Stimulated activated naive CD8-positive, alpha-beta T cell treated with anti-CD3 and anti-CD28 coated beads, Interleukin-15, Interleukin-2, amounts not matched to agents 100 ng/mL and 50 ng/mL, for 24 hours (primary cell): ENCODE measurements around the gene CCDC191.
A peak's percentile ranks its signal among the peaks of the same experiment; 100 is the strongest.

ENCODE experiments used
- H3K27ac Mint-ChIP-seq: one replicate; pipeline ENCODE4 v1.8.0; 2021; ENCODE audit warnings: mild to moderate bottlenecking, mixed read lengths
- H3K27me3 Mint-ChIP-seq: one replicate; pipeline ENCODE4 v1.8.0; 2021; ENCODE audit warnings: mixed read lengths
- H3K36me3 Mint-ChIP-seq: one replicate; pipeline ENCODE4 v1.8.0; 2021; ENCODE audit warnings: low read depth, mixed read lengths
- H3K4me1 Mint-ChIP-seq: one replicate; pipeline ENCODE4 v1.8.0; 2021; ENCODE audit warnings: low read depth, mixed read lengths
- H3K4me3 Mint-ChIP-seq: one replicate; pipeline ENCODE4 v1.8.0; 2021; ENCODE audit warnings: mild to moderate bottlenecking, mixed read lengths
- H3K9me3 Mint-ChIP-seq: one replicate; pipeline ENCODE4 v1.8.0; 2021; ENCODE audit warnings: mixed read lengths

Gene CCDC191

DNA sequence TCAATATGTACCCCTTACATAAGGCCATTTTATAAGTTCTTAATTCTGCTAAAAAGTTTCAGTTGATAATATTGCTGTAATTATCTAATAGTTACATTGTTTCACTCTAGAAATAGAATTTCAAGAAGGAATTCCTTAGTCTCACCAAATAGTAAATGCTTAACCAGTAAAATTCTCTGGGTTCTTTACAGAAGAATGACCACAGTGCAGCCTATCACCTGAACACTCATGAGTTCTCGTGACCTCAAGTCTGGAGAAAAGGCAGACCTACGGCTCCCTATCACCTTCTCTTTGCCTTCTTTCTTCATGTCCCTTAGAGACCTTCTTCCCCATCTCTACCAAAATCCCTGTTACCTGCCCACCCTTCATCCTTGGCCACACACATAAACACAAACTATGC lies 30.9 kb downstream of the CCDC191 start:
- peaks cover 4% of the 10 kb centered on the region for H3K4me1 Mint-ChIP-seq
- no peak overlapping the region for H3K4me3 Mint-ChIP-seq
- no peaks in the 10 kb centered on the region for H3K36me3 Mint-ChIP-seq
- H3K9me3 Mint-ChIP-seq = no peaks in the 10 kb centered on the region
- H3K27ac Mint-ChIP-seq = no peak overlapping the region
- H3K27me3 Mint-ChIP-seq = no peaks in the 10 kb centered on the region

DNA sequence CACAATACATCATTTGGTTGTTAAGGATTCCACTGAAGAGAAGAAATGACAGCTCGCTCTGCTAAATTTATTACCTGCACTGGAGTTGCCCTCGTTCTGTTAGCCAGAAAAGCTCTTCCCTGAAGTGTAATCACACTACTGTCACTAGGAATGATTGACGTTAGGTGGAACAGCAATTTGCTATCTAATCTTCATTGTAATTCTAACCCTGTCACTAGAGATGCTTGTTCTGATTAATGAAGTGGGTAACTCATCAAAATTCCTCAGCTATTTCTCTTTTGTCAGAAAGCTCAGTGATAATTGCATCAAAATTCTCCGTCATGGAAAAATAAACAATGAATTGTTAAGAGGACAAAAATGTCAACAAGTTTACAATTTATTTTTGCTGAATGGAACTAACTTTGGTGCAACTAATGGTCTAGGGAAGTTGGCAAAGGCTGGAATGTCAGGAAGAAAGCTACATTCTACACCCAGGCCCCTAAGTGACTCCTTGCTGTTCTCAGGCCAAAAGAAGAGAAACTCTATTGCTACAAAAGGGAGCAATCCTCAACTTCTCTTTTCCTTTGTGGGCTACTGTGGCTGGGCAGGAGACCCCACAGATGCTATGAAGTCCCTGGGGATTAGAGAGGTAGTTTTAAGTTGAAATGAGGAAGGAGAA lies 34.1 kb downstream of the CCDC191 start:
- no peaks in the 10 kb centered on the region for H3K36me3 Mint-ChIP-seq
- no peak overlapping the region for H3K27ac Mint-ChIP-seq
- H3K9me3 Mint-ChIP-seq = no peaks in the 10 kb centered on the region
- no peak overlapping the region for H3K4me3 Mint-ChIP-seq
- no peaks in the 10 kb centered on the region for H3K27me3 Mint-ChIP-seq
- peaks cover 7% of the 10 kb centered on the region for H3K4me1 Mint-ChIP-seq

DNA sequence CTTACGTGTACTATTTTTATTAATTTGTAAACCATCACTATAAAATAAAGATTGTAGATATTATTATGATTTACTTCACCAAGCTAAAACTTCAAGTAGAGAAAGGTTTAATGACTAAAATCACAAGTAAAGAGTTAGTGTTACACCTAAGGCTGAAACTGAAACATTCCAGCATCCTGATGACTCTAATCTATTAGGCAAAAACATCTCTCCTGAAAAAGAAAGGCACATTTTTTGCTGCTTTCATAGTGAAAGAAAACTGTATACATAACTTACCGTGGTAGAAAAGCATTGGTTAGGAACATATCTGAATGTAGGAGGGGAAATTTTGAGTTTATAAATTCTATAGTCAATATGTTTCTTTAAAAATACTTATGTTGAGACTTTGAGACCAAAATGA lies 35.4 kb downstream of the CCDC191 start:
- Mint-ChIP-seq H3K27ac (no peak overlapping the region), H3K27me3 (no peaks in the 10 kb centered on the region), H3K4me1 (peaks cover 7% of the 10 kb centered on the region), H3K4me3 (no peak overlapping the region), H3K9me3 (no peaks in the 10 kb centered on the region), H3K36me3 (no peaks in the 10 kb centered on the region)

DNA sequence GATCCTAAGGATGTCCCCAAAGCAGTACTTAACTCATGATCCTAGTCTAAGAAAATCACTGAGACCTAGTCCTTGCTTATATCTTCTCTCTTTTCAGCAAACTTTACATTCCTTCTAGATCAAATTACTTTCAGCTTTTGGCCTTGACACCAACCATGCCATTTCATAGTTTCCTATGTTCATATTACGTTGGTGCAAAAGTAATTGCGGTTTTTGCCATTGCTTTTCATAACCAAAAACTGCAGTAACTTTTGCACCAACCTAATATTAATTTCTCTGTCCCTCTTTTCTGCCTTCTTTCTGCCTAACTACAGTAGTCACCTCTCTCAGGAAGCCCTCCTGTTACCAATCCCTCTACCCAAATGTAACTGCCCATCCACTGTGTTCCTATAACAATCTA lies 36.8 kb downstream of the CCDC191 start:
- no peaks in the 10 kb centered on the region for H3K36me3 Mint-ChIP-seq
- no peak overlapping the region for H3K4me3 Mint-ChIP-seq
- H3K27ac Mint-ChIP-seq = no peak overlapping the region

DNA sequence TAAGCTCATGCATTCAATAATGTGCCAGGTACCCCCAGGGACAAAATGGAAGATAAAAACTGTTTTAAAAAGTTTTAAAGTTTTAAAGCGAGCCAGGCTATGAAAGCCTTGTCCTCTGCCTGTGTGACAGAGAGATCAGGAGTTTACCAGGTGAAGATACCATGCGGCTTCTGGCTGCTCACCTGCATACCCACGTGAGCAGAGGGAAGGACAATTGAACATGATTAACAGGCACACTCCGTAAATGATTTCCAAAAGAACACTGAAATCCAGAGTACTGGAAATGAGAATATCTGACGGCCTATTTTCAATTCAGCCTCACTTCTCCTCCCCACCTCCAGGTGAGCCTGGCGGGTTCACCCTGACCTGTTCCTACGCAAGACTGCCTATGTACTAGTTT lies 42.1 kb downstream of the CCDC191 start:
- no peak overlapping the region for H3K27ac Mint-ChIP-seq
- no peaks in the 10 kb centered on the region for H3K36me3 Mint-ChIP-seq
- H3K9me3 Mint-ChIP-seq = no peaks in the 10 kb centered on the region
- H3K4me1 Mint-ChIP-seq = peaks cover 3% of the 10 kb centered on the region
- no peaks in the 10 kb centered on the region for H3K27me3 Mint-ChIP-seq
- H3K4me3 Mint-ChIP-seq = no peak overlapping the region

More for the DNA sequence above, 36.8 kb downstream of the CCDC191 start:
- peaks cover 7% of the 10 kb centered on the region for H3K4me1 Mint-ChIP-seq
- no peaks in the 10 kb centered on the region for H3K27me3 Mint-ChIP-seq
- no peaks in the 10 kb centered on the region for H3K9me3 Mint-ChIP-seq

DNA sequence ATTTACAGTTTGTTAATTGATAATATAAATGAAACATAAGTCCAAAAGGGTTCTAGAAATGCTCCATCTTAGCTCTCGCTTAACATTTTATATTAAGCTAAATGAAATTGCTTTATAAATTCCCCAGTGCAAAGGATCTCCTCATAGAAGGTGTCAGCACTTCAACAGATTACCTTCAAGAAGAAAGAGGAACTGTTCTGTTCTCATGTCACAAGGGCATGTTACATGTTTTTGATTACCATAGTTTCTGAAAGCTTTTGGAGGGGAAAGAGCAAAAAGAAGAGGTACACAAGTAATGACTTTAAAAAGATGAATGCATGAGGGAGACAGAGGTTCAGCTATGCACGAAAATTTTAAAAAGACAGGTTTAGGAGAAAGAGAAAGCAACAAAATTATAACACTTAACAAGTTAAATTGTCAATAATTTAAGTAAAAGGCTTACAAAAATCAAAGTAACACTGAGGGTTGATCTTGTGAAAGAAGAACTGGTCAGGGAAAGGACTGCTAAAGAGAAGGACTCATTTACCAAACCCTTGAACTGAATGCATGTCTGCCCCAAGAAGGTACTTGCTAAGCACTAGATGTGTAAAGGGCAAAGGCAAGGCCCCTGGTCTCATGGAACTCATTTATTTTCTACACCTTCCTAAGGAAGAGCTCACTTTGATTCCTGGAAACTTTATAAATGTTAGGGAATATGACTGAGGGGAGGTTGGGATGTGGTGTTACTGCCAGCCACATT lies 45.1 kb downstream of the CCDC191 start:
- Mint-ChIP-seq H3K27ac (no peak overlapping the region), H3K9me3 (no peaks in the 10 kb centered on the region), H3K36me3 (no peaks in the 10 kb centered on the region), H3K4me3 (peak overlapping the region; percentile 17), H3K27me3 (no peaks in the 10 kb centered on the region), H3K4me1 (peaks cover 3% of the 10 kb centered on the region)

DNA sequence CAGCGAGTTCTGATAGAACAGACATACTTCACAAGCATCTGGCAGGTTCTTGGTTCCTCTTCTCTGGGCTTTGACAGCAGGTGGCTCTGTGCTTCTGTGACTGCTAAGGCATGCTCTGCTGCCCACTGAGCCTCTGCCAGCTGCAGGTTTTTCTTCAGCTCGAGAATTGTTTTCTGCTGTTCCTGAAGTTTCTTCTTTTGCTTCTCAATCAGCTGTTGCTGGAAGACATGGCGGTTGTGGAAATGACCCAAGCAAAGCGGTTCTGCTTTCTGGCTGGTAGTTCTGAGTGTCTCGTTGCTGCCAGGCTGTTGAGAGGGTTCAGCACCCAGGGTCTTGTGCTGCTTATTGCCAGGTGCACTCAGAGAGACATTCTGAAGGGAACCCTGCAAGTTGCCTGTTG lies 50.8 kb downstream of the CCDC191 start:
- no peak overlapping the region for H3K4me3 Mint-ChIP-seq

DNA sequence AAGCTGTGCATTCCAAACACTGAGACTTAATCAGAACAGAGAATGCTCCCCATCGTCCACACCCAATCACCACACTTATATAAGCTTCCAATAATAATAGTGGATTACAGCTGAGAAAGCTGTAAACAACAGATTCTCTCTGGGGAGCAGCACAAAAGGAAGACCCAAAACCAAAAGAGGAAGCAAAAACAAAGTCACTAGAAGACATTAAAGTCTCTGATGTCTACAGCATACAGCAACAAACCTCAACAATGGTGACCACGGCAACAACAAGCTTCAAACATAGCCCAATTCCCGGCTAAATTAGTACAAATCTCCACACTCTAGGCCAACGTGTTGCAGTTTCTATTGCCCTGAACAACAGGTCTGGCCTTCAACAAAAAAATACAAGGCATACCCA lies 70.8 kb downstream of the CCDC191 start:
- no peaks in the 10 kb centered on the region for H3K27me3 Mint-ChIP-seq
- no peak overlapping the region for H3K4me3 Mint-ChIP-seq
- H3K36me3 Mint-ChIP-seq = peaks cover 19% of the 10 kb centered on the region
- peaks cover 8% of the 10 kb centered on the region for H3K4me1 Mint-ChIP-seq
- H3K9me3 Mint-ChIP-seq = no peaks in the 10 kb centered on the region
- H3K27ac Mint-ChIP-seq = no peak overlapping the region

More for the DNA sequence above, 50.8 kb downstream of the CCDC191 start:
- Mint-ChIP-seq H3K9me3 (no peaks in the 10 kb centered on the region), H3K4me1 (peaks cover 4% of the 10 kb centered on the region), H3K27me3 (no peaks in the 10 kb centered on the region), H3K36me3 (peaks cover 11% of the 10 kb centered on the region), H3K27ac (no peak overlapping the region)

DNA sequence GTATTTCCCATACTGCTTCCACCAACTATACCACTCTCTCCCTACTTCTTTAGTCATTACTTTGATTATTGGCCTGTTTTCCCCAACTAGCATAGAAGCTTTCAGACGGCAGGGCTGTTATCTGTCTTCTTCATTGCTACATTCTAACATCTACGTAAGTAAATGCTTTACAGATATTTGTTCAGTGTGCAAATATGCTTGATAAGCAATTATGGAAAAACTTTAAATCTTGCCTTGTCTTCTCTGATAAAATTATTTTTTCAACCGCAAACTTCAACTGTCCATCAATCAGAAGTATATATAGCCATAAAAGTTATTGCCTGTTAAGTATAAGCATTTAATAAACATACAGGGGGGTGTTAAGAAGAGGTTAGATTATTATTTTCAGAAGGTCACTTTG lies 72.8 kb downstream of the CCDC191 start:
- Mint-ChIP-seq H3K4me3 (no peak overlapping the region), H3K27ac (no peak overlapping the region), H3K9me3 (no peaks in the 10 kb centered on the region), H3K27me3 (no peaks in the 10 kb centered on the region), H3K4me1 (peaks cover 8% of the 10 kb centered on the region), H3K36me3 (peaks cover 30% of the 10 kb centered on the region)

DNA sequence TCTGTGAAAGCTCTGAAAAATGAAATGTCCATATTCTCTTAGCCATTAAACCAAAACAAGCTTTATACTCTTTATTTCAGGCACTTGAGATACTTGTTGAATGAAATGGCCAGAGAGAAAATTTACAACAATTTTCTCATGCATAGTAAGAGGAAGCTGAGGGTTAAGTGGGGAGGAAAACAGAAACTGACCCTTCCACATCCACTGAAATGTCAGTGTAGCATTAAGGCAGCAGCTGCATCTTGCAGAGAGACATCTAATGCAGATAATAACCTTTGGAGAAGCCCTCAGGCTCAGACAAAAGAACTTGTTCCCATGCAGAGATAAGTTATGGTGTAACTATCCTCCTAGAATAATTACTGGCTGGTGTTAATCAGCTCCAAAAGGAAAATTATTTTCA lies 74.5 kb downstream of the CCDC191 start:
- Mint-ChIP-seq H3K36me3 (peaks cover 26% of the 10 kb centered on the region), H3K4me3 (no peak overlapping the region), H3K27ac (no peak overlapping the region), H3K9me3 (no peaks in the 10 kb centered on the region), H3K27me3 (no peaks in the 10 kb centered on the region), H3K4me1 (peaks cover 8% of the 10 kb centered on the region)

DNA sequence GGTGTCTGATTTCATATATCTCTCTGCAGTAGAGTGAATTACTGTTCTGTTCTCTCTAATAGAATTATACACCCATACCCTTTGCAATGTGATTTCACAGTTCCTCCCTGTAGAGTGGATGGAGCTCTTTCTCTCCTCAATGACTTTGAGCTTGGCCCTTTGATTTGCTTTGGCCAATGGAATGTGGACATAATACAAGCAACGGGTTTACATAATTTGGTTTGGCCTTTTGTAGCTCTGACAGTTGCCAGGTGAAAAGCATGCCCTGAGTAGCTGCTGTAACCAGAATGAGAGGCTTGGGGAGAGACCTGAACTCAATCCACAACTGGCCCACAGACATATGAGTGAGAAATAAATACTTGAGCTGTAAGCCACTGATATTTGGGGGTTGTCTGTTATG lies 76.4 kb downstream of the CCDC191 start:
- H3K4me1 Mint-ChIP-seq = no peaks in the 10 kb centered on the region
- H3K27me3 Mint-ChIP-seq = no peaks in the 10 kb centered on the region
- peaks cover 25% of the 10 kb centered on the region for H3K36me3 Mint-ChIP-seq
- peaks cover 4% of the 10 kb centered on the region for H3K9me3 Mint-ChIP-seq
- no peak overlapping the region for H3K27ac Mint-ChIP-seq
- no peak overlapping the region for H3K4me3 Mint-ChIP-seq

DNA sequence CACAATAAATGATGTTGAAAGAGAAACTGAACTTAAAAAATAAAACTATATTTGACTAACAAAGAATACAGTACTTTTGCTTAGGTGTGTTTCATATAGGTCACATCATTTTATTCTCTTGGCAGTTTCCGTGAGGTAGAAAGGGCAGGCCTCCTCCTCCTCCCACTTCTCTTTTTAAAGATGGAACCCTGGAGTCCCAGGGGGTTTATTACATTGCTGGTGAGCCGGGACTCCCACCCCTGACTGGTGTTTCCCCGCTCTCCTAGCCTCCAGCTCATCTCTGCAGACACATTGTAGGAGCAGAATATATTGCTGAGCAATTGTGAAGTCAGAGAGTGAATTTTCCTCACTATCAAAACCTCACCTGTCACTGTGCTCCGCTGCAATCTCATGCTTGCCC lies 78.5 kb downstream of the CCDC191 start:
- H3K4me1 Mint-ChIP-seq = no peaks in the 10 kb centered on the region
- H3K27me3 Mint-ChIP-seq = no peaks in the 10 kb centered on the region
- H3K4me3 Mint-ChIP-seq = no peak overlapping the region
- peaks cover 18% of the 10 kb centered on the region for H3K9me3 Mint-ChIP-seq
- H3K27ac Mint-ChIP-seq = no peak overlapping the region
- peaks cover 35% of the 10 kb centered on the region for H3K36me3 Mint-ChIP-seq

DNA sequence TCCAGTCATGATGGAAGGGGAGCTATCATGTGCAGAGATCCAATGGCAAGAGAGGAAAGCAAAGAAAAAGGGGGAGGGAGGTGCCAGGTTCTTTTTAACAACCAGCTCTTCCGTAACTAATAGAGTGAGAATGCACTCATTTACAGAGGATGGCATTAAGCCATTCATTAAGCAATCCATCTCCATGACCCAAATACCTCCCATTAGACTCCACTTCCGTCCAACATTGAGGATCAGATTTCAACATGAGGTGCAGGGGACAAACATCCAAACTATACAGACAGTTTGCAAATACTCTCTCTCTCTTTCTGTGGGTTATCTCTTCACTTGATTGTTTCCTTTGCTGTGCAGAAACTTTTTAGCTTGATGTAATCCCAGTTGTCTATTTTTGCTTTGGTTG lies 87.3 kb downstream of the CCDC191 start:
- Mint-ChIP-seq H3K4me1 (no peaks in the 10 kb centered on the region), H3K9me3 (peaks cover 17% of the 10 kb centered on the region), H3K36me3 (peaks cover 5% of the 10 kb centered on the region), H3K4me3 (no peak overlapping the region), H3K27ac (no peak overlapping the region), H3K27me3 (no peaks in the 10 kb centered on the region)

DNA sequence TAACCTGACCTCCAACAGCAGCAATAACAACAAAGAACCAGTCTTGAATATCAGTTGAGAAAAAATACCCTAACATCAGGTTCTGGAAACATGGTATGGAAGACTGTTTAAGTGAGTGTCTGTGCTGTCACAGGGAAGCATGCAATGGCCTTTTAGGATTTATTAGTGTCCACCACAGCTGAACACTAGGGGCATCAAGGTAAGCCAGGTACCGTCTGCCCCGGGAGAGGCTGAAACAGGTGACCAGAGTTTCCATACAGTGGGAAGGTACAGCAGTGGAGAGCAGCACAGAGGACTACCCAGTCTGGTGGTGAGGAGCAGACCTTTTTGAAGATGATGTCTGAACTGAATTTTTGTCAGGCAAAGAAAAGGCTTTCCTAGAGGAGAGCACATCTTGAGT lies 90.2 kb downstream of the CCDC191 start:
- no peaks in the 10 kb centered on the region for H3K27me3 Mint-ChIP-seq
- no peaks in the 10 kb centered on the region for H3K4me1 Mint-ChIP-seq
- no peak overlapping the region for H3K4me3 Mint-ChIP-seq
- H3K27ac Mint-ChIP-seq = no peak overlapping the region
- no peaks in the 10 kb centered on the region for H3K9me3 Mint-ChIP-seq
- H3K36me3 Mint-ChIP-seq = no peaks in the 10 kb centered on the region

DNA sequence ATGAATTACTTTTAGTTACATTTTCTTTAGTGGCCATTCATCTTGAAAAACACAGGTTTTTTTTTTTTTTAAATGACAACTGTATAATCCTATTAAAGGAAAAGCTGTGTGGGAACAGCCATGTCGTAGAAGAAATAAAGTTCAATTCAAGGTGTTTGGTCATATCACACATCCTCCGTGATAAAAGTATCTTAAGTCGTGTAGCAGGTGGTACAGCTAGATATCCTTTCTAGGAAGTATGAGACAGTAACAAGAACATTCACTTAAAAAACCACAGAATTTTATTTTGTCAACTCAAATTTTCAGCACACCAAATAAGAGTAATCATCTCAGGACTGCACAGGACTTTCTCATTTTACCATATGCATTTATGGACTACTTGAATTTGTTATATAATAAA lies 92.4 kb downstream of the CCDC191 start:
- Mint-ChIP-seq H3K4me3 (no peak overlapping the region), H3K36me3 (peaks cover 9% of the 10 kb centered on the region), H3K4me1 (no peaks in the 10 kb centered on the region), H3K27me3 (no peaks in the 10 kb centered on the region), H3K9me3 (no peaks in the 10 kb centered on the region), H3K27ac (no peak overlapping the region)
